Activated CD8-positive, alpha-beta memory T cell treated with anti-CD3 and anti-CD28 coated beads, Interleukin-2, amount 50 U/mL, for 1 hour (primary cell): Measurements from ENCODE around the gene FIGN.

Experiments used
- DNase-seq: peaks from one replicate; pipeline ENCODE4 v3.0.0-alpha.2; 2020; ENCODE audit errors: extremely low read depth

FIGN gene

DNA sequence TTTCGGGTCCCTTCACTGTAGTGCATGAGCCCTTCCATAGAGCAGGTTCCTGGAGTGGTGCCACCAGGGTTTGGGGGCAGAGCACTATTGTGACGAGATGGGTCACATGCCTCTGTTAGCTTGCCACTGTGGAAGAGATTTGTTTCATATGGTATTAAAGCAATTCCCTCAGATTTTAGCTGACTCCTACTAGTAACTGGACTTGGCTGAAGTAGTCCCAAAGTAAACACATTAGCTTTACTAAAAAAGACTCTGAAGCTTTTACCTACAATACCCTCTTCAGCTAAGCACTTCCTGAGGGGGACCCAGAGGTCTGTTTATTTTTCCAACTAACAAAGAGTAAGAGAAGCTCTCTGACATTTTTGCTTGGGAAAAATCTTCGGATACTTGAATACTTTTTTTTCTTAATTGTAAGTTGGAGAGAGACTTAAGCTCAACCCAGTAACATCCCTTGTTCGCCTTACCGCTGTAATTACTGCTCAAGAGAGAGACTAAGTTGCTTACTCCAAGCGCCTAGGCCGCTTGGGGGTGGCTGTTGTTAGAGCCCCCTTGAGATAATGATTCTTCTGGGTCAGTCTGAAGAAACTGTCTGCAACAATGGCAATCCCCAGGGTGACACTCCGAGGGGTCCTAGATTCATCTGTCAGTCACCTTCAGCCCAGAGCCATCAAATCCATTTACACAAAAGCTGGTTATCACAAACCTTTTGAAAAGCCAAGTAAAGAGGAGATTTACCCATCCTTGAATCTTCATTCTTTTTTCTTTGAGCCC is 177.4 kb downstream of the FIGN start:
- DNase-seq: no peak

GRCh38 chr2:163556511-163556910 is 179.3 kb downstream of the FIGN start:
- no peak for DNase-seq

- no peak for DNase-seq
Measured at GRCh38 chr2:163554864-163555263, 180.9 kb downstream of the FIGN start.

DNA sequence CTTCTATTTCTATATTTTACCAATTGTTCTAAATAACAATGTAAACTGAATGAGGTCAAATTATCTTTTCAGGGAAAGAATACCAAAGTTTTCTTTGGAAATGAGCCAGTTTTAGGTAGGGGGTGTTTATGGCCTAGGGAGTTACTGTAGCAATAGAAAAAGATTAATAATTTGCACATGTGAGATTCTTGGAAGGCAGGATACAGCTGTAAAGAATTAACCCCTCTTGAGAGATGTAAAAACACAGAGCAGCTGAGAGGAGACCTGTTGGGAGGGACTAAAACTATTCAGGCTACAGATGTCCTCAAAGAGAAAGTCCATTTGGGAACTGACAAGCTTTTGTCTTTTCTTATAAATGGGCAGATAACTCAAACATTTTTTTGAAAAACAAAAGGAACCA is 182.2 kb downstream of the FIGN start:
- no peak for DNase-seq

- no peak for DNase-seq
Measured at GRCh38 chr2:163552758-163553157, 183.1 kb downstream of the FIGN start.

- no peak for DNase-seq
Measured at GRCh38 chr2:163551616-163552373, 184.0 kb downstream of the FIGN start.

DNA sequence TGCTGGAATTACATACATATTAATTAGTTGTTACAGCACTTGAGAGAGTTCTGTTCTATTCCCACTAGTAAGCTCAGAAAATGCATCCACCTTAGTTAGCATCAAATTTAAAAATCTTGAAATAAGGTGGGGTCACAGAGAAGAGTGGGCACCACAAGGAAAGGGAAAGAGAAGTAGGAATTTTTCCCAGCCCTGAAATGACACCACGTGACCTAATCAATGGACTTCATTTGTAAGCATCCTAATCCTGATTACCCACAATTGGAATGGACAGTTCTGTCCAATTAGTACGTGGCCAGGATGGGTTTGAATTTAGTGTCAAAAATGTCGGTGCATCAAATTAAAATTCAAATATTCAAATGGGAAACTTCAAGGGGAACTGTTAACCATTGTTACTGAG is 186.8 kb downstream of the FIGN start:
- no peak for DNase-seq
